HG03097 (cell line): ENCODE measurements around the gene GSPT1.
"Not testable (repeated sequence)": the region's sequence is repeated elsewhere in the genome, so short reads cannot be mapped to it uniquely, and the experiment has no call there.

Source experiments
- ATAC-seq: cut with Tn5 transposase; IDR thresholded peaks from one replicate; pipeline ENCODE4 v1.9.1; 2021; ENCODE audit not compliant: unreplicated experiment, low FRiP score

The GSPT1 gene

DNA sequence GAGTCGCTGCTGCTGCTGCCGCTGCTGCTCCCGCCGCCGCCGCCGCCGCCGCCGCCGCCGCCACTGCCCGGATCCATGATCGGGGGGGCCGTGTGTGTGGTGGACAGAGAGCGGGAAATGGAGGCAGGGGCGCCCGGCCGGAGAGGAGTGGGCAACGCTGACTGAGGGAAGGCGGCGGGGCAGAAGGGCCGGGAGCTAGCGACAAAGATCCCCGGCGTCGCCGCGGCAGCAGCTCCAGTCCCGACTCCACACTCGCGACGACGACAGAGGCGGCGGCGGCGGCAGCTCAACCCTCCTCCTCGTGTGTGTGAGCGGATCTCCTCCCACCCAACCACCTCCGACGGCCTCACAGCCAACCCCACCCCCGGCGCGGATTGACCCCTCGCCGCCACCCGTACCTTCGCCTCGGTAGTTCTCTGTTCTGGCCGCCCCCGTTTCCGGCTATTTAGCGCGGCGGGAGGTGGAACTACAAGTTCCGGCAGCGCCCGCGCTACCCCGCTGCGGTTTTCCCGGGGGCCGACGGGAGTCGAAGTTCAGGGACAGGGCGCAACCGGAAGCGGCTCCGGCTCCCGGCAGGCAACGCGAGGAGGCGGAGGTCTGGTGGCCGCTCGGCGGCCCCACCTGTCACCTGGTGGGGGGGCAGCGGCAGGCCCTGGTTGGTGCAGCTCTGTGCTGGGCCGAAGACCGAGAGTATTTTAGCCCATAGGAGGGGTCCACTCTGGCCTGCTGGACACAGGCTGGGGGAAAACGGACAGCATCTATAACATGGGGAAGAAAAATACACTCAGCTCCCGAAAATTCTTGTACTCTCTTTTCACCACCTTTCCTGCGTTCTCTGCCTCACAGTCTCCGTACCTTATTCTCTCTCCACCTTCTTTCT lies at the start of gene GSPT1:
GSPT1 (minus strand) TSS at position 313 of the 880 bp plus-strand sequence; CDS start at position 77, 236 bp downstream.
- peak; percentile 80 for ATAC-seq

DNA sequence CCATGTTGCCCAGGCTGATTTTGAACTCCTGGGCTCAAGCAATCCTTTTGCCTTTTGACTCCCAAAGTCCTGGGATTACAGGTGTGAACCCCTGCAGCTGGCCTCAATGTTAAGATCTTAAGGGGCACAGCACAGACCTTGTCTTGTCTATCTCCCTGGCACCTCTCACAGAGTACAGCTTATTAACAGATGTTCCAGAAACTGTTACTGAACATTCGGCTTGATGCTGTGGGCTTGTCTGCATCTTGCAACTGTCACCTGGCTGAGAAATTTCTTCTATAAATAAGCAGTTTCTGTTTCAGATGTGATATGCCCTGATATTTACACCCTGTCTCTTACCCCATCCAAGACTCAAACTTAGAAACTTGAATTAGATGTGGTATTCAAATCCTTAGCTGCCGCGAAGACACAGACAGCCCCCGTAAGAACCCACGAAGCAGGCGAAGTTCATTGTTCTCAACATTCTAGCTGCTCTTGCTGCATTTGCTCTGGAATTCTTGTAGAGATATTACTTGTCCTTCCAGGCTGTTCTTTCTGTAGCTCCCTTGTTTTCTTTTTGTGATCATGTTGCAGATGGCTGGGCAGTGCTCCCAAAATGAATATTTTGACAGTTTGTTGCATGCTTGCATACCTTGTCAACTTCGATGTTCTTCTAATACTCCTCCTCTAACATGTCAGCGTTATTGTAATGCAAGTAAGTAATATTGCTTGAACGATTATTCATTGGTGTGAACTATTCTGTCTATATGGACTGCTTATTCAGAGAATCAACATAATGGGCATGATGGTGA lies 49.2 kb upstream of the GSPT1 start, which contains the start of gene TNFRSF17:
TNFRSF17 (plus strand) TSS at position 450 of the 791 bp plus-strand sequence; CDS start at position 565, 115 bp downstream.
- ATAC-seq: peak; percentile 84

DNA sequence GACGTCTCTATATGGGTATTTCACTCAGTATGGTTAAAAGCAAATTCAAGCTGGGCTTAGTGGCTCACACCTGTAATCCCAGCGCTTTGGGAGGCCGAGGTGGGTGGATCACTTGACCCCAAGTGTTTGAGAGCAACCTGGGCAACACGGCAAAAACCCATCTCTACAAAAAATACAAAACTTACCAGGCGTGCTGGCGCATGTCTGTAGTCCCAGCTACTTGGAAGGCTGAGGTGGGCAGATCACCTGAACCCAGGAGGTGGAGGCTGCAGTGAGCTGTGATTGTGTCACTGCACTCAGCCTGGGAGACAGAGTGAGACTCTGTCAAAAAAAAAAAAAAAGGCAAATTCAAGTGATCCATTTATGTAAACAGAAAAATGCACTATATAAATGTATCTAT lies 48.0 kb upstream of the GSPT1 start:
- no peak for ATAC-seq

DNA sequence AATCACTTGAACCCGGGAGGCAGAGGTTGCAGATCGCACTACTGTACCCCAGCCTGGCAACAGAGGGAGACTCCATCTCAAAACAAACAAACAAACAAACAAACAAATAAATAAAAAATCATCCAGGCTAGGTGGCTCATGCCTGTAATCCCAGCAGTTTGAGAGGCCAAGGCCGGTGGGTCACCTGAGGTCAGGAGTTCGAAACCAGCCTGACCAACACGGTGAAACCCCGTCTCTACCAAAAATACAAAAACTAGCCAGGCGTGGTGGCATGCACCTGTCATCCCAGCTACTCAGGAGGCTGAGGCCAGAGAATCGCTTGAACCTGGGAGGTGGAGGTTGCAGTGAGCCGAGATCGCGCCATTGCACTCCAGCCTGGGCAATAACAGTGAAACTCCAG lies 47.2 kb upstream of the GSPT1 start:
- ATAC-seq: not testable (repeated sequence)

DNA sequence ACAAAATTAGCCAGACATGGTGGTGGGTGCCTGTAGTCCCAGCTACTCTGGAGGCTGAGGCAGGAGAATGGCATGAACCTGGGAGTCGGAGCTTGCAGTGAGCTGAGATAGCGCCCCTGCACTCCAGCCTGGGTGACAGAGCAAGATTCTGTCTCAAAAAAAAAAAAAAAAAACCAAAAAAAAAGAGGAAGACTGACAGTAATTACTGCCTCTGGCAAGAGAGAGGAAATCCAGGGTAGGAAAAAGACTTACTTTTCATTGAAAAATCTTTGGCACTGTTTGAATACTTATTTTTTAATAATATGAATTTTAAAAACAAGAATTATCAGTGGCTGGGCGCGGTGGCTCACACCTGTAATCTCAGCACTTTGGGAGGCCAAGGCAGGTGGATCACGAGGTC lies 46.7 kb upstream of the GSPT1 start:
- not testable (repeated sequence) for ATAC-seq

DNA sequence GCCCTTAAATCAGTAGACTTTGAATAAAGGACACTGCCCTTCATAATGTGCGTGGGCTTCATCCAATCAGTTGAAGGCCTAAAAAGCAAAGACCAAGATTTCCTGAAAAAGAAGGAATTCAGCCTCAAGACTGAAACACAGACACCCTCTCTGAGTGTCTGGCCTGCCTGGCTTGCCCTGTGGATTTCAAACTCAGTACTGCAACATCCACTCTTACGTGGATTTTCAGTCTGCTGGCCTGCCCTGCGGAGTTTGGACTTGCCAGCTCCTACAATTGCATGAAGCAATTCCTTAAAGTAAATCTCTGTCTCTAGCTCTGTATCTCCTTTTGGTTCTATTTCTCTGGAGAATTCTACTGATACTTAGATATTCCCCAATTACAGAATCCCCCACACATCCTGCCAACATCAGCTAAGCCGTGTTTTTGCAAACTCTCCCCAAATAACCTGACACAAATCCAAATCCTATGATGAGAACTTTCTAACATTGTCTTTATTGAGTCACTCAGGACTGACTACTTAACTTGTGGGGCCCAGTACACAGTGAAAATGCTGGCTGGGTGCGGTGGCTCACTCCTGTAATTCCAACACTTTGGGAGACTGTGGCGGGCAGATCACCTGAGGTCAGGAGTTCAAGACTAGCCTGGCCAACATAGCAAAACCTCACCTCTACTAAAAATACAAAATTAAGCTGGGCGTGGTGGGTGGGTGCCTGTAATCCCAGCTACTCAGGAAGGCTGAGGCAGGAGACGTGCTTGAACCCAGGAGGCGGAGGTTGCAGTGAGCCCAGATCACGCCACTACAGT lies 42.0 kb upstream of the GSPT1 start:
- no peak for ATAC-seq

DNA sequence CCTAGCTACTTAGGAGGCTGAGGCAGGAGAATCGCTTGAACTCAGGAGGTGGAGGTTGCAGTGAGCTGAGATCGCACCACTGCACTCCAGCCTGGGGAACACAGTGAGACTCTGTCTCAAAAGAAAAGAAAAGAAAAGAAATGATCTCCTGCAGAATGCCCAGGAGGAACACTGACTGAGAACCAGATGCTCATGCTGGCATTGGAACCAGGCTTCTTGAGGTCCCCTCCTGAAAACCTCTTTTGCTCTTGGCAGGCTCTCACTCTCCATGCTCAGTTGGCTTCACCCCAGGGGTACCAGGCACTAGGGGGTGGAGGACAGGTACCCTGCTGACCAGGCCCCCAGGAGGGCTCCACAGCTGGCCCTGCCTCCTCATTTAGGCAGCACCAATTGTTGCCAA lies 40.8 kb upstream of the GSPT1 start:
- no peak for ATAC-seq

DNA sequence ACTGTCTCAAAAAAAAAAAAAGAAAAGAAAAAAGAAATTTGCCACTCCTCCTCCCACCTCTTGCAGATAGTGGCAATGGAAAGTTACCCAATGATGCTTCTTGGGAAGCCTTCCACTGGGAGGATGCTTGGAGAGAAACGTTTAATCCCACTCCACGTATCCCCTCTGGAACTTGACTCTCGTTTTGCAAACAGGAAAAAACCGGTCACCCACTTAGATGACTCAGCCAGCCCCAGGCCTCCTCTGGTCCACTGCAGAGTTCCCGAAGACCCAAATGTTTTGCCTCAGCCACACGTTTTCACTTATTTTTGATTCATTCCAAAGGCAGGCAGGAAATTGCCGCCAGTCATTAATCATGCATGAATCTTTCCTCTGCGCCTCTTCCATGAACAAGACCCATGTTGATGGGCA lies 40.0 kb upstream of the GSPT1 start:
- no peak for ATAC-seq

DNA sequence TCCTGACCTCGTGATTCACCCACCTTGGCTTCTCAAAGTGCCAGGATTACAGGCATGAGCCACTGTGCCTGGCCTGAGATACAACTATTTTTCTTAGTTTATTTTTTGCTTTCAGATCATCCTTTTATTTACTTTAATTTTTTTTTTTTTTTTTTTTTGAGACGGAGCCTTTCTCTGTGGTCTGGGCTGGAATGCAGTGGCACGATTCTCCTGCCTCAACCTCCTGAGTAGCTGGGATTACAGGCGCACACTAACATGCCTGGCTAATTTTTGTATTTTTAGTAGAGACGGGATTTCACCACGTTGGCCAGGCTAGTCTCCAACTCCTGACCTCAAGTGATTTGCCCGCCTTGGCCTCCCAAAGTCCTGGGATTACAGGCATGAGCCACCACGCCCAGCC lies 37.8 kb upstream of the GSPT1 start:
- not testable (repeated sequence) for ATAC-seq

DNA sequence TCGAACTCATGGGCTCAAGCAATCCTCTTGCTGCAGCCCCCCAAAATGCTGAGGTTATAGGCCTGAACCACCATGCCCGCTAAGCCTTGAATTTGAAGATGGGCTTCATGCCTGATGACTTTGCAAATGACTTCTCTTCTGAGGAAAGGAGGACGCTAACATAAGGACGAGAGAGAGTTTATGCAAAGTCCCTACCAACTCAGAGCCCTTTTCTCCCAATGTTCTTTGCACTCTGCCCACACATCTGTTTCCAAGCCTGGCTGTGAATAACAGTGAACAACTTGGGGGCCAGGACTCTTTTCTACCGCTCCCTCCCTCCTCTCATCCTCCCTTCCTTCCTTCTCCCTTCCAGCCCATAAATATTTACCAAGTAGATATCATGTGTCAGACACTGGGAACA lies 34.6 kb upstream of the GSPT1 start:
- no peak for ATAC-seq

DNA sequence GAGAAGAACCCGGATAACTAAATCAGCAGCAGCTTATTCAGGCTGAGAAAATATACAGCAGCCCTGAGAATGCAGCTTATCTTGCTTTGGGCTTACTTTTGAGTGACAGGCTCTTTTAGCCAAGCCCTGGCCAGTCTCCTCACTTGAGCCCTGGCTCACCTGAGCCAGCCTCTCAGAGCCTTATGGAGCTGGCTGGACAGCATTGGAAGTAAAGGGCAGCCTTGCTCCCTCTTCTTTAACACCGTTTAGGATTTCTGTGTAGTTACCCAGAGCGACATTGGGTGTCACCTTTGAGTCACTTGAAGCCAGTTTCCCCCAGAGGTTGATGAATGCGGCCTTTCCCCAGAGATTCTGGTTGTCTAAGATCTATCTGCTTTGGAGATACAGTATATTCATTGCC lies 33.8 kb upstream of the GSPT1 start:
- no peak for ATAC-seq

DNA sequence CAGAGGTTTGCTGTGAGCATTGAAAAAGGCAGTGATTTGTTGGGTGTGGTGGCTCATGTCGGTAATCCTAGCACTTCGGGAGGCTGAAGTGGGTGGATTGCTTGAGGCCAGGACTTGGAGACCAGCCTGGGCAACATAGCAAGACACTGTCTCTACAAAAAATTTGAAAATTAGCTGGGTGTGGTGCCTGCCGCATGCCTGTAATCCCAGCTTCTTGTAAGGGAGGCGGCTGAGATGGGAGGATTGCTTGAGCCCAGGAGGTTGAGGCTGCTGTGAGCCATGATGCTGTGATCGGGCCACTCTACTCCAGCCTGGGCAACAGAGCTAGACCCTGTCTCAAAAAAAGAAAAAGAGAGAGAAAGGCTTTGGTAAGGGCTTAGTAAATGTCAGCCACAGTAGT lies 33.1 kb upstream of the GSPT1 start:
- no peak for ATAC-seq

DNA sequence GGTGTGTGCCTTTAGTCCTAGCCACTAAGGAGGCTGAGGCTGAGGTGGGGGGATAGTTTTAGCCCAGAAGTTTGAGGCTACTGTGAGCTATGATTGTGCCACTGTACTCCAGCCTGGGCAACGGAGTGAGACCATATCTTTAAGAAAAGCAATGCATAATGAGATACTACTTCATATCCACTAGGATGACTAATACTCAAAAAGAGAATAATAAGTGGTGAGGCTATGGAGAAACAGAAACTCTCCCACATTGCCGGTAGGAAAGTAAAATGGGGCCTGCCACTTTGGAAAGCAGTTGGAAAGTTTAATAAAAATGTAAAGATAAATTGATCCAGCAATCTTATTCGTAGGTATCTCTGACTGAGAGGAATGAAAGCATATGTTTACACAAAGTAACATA lies 30.7 kb upstream of the GSPT1 start:
- no peak for ATAC-seq

DNA sequence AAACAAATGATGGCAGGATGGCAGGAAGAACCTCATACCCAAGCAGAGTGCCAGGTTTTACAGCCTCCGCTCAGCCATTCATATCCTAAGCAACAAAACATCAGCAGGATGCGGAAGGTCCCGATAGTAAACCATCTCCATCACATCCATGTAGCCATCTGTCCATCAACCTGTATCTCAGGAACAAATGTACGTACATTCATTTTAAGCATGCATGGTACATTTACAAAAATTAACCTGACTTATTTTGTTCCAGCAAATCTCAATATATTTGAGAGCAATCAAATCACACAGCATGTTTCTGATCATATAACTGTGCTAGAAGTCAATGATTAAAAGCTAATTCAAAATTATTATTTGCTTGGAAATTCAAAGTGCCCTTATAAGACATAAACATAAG lies 26.2 kb upstream of the GSPT1 start, which contains the start of gene NPIPB2:
NPIPB2 (minus strand) TSS at position 101 of the 400 bp plus-strand sequence; CDS start at position 101, 0 bp downstream.
- not testable (repeated sequence) for ATAC-seq

DNA sequence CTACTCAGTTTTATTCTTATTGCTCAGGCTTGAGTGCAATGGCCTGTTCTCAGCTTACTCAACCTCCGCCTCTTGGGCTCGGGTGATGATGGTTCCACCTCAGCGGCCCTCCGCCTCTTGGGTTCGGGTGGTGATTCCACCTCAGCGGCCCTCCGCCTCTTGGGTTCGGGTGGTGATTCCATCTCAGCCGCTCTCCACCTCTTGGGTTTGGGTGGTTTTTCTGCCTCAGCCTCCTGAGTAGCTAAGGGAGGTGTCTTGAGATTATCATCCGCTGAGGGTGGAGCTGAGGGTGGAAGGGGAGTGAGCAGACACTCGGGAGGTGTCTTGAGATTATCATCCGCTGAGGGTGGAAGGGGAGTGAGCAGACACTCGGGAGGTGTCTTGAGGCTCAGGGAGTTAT lies 11.6 kb upstream of the GSPT1 start:
- not testable (repeated sequence) for ATAC-seq

DNA sequence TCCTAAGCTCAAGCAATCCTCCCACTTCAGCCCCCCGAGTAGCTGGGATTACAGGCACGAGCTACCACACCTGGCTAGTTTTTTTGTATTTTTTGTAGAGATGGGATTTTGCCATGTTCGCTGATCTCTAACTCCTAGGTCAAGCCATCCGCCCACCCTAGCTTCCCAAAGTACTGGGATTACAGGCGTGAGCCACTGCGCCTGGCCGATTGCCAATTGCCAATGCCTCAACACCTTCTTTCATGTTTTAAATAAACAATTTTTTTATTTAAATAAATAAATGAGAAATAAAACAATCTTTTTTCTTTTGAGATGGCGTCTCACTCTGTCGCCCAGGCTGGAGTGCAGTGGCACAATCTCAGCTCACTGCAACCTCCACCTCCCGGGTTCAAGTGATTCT lies 8.3 kb upstream of the GSPT1 start:
- not testable (repeated sequence) for ATAC-seq

DNA sequence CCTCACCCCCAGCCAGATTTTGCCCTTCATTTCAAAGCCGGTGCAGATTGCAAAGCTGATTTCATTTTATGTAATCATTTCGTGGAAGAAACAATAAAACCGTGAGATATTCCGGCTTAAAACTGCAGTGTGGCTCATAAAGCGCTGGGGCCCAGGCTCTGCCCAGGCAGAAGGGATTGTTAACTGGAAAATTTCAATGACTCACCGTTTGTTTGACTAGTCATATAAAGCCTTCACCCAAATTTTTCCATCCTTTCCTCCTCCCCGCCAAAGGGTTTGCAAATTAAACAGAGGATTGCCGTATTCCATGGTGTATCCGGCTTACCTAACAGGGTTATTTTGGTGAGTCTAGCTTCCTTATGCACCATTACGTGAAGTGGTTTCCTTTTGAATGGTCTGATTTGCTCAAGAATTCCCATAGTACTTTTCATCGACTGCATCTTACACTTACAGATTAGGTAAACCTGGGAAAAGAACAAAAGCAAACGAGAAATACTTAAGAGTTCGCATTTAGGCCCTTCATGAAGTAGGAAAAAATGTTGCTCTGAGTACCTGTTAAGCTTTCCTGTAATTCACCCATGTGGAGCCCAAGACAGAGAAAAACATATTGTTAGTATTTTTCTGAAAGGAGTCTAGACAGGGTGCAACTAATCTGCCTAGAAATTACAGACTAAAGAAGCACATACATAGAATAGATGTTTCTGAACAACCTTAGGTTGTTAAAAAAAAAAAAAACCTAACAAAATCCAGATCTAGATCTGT lies 949 bp upstream of the GSPT1 start:
- ATAC-seq: no peak

DNA sequence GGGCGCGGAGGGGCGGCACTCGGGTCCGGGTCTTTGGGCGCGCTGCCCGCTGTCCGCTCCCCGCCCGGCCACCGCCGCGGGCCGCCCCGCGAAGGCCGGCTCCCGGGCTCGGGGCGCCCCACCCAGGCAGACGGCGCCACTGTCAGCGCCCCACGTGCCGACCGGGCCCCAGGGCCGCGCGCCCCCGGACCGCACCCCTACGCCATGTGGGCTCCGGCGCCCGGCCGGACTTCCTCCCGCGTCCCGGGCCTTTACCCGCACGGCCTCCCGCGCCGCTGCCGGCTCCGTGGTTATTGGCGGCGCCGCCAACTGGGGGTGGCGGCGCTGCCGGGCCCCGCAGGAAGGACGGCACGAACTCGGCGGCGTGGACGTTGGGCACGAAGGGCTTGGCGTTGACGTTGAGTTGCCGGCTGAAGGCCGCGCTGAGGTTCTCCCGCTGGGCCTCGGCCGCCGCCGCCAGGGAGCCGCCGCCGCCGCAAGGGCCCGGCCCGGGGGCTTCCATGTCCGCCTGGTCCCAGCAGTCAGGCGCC lies 577 bp downstream of the GSPT1 start:
- peak; percentile 24 for ATAC-seq
